Glutamatergic neuron (in vitro differentiated cells): ENCODE results near the gene HBZ. TPM values are rescaled to one million over a fixed set of nuclear protein-coding genes. Genes with fewer than 3 reads are reported as not detected.
"Not testable (repeated sequence)": the region's sequence is repeated elsewhere in the genome, so short reads cannot be mapped to it uniquely, and the experiment has no call there.

ENCODE experiments used
- DNase-seq: peaks from one replicate; pipeline ENCODE4 v3.0.0; 2022
- H3K27ac Mint-ChIP-seq: one replicate; pipeline ENCODE4 v1.8.0; 2020; ENCODE audit warnings: mild to moderate bottlenecking, mixed read lengths, inconsistent platforms; ENCODE audit not compliant: unreplicated experiment
- H3K27me3 Mint-ChIP-seq: one replicate; pipeline ENCODE4 v1.8.0; 2020; ENCODE audit warnings: mild to moderate bottlenecking, moderate library complexity, mixed read lengths, inconsistent platforms; ENCODE audit not compliant: unreplicated experiment
- H3K36me3 Mint-ChIP-seq: one replicate; pipeline ENCODE4 v1.8.0; 2020; ENCODE audit warnings: mild to moderate bottlenecking, mixed read lengths, inconsistent platforms; ENCODE audit not compliant: unreplicated experiment
- H3K4me1 Mint-ChIP-seq: one replicate; pipeline ENCODE4 v1.8.0; 2020; ENCODE audit warnings: mild to moderate bottlenecking, low read depth, mixed read lengths, inconsistent platforms; ENCODE audit not compliant: unreplicated experiment
- H3K4me3 Mint-ChIP-seq: one replicate; pipeline ENCODE4 v1.8.0; 2020; ENCODE audit warnings: mild to moderate bottlenecking, mixed read lengths, inconsistent platforms; ENCODE audit not compliant: unreplicated experiment
- H3K9me3 Mint-ChIP-seq: one replicate; pipeline ENCODE4 v1.8.0; 2020; ENCODE audit warnings: mild to moderate bottlenecking, moderate library complexity, mixed read lengths, inconsistent platforms; ENCODE audit not compliant: unreplicated experiment
- total RNA-seq: library from RNA; stranded (reverse); fragmentation: NEBNext Ultra II Directional; extraction: Animal tissue kit (Norgen Biotek cat#: 25700); gene quantifications from one replicate; pipeline ENCODE4 v1.2.1, GENCODE V29; 2021; ENCODE audit not compliant: unreplicated experiment
- TF ChIP-seq, protein P1 (sequence below): fragments of 200-600 bp; sonication (generic); IDR thresholded peaks from one replicate; pipeline ENCODE4 v1.5.0; 2021; ENCODE audit not compliant: partially characterized antibody, unreplicated experiment

The HBZ gene
- total RNA-seq, 1 donor from 2014 or later, result not detected

- Mint-ChIP-seq H3K36me3 (no peaks in the 10 kb centered on the region), H3K4me1 (no peaks in the 10 kb centered on the region), H3K9me3 (peaks cover 2% of the 10 kb centered on the region), H3K27me3 (no peaks in the 10 kb centered on the region), H3K27ac (no peak overlapping the region), H3K4me3 (no peak overlapping the region)
- no peak for DNase-seq
- TF ChIP-seq, protein P1, sequence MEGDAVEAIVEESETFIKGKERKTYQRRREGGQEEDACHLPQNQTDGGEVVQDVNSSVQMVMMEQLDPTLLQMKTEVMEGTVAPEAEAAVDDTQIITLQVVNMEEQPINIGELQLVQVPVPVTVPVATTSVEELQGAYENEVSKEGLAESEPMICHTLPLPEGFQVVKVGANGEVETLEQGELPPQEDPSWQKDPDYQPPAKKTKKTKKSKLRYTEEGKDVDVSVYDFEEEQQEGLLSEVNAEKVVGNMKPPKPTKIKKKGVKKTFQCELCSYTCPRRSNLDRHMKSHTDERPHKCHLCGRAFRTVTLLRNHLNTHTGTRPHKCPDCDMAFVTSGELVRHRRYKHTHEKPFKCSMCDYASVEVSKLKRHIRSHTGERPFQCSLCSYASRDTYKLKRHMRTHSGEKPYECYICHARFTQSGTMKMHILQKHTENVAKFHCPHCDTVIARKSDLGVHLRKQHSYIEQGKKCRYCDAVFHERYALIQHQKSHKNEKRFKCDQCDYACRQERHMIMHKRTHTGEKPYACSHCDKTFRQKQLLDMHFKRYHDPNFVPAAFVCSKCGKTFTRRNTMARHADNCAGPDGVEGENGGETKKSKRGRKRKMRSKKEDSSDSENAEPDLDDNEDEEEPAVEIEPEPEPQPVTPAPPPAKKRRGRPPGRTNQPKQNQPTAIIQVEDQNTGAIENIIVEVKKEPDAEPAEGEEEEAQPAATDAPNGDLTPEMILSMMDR, result no peak
Observed at GRCh38 chr16:118857-119256, 33.6 kb upstream of the HBZ start.

DNA sequence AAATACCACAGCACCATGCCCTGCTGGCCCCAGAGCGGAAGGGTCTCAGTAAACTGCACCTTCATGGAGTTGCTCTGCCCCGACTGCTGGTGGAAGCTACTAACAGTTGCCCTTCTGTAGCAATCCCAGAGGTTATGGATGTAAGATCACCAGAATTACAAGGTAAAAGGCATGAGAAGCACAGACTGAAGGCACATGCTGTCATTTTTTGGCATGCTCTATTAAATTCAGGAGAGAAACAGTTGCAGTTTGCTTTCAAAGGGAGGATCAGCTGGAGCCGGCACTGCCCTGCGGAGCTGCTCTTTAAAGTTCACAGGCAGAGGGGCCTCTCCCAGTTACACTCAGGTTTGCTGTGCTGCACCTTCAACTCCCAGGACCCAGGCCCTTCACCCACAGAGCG is 33.1 kb upstream of the HBZ start:
- Mint-ChIP-seq H3K27me3 (no peaks in the 10 kb centered on the region), H3K9me3 (peaks cover 2% of the 10 kb centered on the region), H3K27ac (no peak overlapping the region), H3K4me3 (no peak overlapping the region), H3K36me3 (no peaks in the 10 kb centered on the region), H3K4me1 (no peaks in the 10 kb centered on the region)
- no peak for DNase-seq
- TF ChIP-seq, protein P1, result no peak

DNA sequence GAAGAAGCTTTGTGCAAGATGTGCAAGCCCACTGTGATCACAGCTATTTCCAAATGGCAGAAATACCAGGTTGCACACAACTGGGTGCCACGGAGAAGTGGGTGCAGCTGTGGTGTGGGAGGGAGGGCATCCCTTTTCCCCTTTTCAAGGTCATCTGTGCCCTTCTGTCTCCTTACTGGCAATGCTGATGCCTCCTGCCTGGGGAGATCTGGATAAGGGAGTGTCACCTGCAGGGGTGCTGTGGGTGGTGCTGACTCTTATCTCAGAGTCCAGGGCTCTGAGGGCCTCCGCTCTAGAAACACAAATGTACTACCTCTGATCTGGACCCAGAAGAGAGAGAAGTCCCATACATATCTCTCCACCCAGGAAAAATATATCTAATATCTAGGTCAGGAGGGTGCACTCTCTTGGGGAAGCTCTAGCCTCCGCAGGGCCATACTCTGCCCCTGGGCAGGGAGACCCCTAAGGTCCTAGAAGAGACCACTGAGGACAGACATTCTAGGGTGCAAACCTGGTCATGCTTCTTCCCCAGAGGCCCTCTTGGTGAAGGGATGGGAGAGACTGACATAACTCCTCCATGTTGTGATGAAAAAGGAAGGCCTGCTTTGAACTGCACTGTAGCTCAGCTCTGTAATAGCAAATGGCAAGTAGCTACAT is 32.5 kb upstream of the HBZ start:
- Mint-ChIP-seq H3K4me1 (no peaks in the 10 kb centered on the region), H3K36me3 (no peaks in the 10 kb centered on the region), H3K4me3 (no peak overlapping the region), H3K27me3 (no peaks in the 10 kb centered on the region), H3K27ac (no peak overlapping the region), H3K9me3 (peaks cover 2% of the 10 kb centered on the region)
- TF ChIP-seq, protein P1, result no peak
- no peak for DNase-seq

DNA sequence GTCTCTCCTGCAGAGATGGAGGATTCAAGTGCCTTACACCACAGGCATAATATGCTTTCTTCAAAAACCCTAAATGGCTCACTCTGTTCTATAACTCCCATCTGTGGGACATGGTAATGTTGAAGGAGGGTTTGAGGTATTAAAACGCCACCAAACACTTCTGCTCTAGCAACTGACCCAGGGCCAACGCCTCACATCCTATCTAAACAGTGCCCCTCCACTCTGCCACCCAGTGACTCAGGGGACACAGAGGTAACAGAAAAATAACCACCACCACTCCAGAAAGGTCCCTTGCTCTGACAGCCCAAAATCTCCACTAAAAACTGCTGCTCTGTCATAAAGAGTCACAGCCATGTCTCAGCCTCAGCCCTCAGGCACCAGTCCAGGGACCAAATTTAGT is 31.7 kb upstream of the HBZ start:
- Mint-ChIP-seq H3K27ac (no peak overlapping the region), H3K27me3 (no peaks in the 10 kb centered on the region), H3K4me3 (no peak overlapping the region), H3K36me3 (no peaks in the 10 kb centered on the region), H3K9me3 (no peaks in the 10 kb centered on the region), H3K4me1 (no peaks in the 10 kb centered on the region)
- TF ChIP-seq, protein P1, result no peak
- DNase-seq, result no peak

- DNase-seq, result no peak
- Mint-ChIP-seq H3K4me3 (no peak overlapping the region), H3K27me3 (no peaks in the 10 kb centered on the region), H3K4me1 (no peaks in the 10 kb centered on the region), H3K36me3 (no peaks in the 10 kb centered on the region), H3K9me3 (no peaks in the 10 kb centered on the region), H3K27ac (no peak overlapping the region)
- TF ChIP-seq, protein P1, result no peak
Observed at GRCh38 chr16:122361-122760, 30.1 kb upstream of the HBZ start.

GRCh38 chr16:123558-124350 is 28.7 kb upstream of the HBZ start:
- not testable (repeated sequence) for DNase-seq, H3K4me1 Mint-ChIP-seq, H3K27ac Mint-ChIP-seq, H3K36me3 Mint-ChIP-seq, H3K27me3 Mint-ChIP-seq, H3K4me3 Mint-ChIP-seq, H3K9me3 Mint-ChIP-seq
